GF-D8 (cell line): ENCODE data around the gene TACR2.
A peak's percentile ranks its signal among the peaks of the same experiment; 100 is the strongest.
"Not testable (repeated sequence)": the region's sequence is repeated elsewhere in the genome, so short reads cannot be mapped to it uniquely, and the experiment has no call there.

Experiments used
- DNase-seq: peaks from one replicate; lab custom pipeline; 2025; lab: John Stamatoyannopoulos, UW

The TACR2 gene

DNA sequence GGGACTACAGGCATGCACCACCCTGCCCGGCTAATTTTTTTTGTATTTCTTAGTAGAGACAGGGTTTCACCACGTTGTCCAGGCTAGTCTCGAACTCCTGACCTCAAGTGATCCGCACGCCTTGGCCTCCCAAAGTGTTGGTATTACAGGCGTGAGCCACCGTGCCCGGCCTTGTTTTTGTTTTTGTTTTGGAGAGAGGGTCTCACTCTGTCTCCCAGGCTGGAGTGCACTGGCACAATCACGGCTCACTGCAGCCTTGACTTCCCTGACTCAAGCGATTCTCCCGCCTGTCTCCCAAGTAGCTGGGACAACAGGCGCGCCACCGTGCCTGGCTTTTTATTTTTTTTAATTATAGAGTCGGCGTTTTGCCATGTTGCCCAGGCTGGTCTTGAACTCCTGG lies 33.7 kb upstream of the TACR2 start:
- DNase-seq, result not testable (repeated sequence)

DNA sequence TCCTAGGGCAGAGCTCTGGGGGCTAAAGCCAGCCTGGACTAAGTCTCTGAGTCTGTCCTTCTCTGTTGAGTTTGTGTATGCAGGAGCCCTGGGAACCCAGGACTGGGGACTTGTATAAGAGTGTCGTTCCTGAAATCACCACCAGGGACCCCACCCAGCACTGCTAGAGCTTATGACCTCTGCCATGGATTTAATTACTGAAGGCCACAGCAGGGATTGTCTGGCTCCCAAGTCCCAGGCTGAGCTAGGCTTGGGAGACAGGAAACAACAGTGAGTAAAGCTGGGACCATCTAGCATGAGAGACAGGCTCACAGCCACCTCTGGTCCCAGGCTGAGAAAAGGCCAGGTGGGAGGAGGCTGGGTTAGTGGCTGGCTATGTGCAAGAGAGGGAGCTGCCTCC lies 33.1 kb upstream of the TACR2 start:
- DNase-seq, result no peak

DNA sequence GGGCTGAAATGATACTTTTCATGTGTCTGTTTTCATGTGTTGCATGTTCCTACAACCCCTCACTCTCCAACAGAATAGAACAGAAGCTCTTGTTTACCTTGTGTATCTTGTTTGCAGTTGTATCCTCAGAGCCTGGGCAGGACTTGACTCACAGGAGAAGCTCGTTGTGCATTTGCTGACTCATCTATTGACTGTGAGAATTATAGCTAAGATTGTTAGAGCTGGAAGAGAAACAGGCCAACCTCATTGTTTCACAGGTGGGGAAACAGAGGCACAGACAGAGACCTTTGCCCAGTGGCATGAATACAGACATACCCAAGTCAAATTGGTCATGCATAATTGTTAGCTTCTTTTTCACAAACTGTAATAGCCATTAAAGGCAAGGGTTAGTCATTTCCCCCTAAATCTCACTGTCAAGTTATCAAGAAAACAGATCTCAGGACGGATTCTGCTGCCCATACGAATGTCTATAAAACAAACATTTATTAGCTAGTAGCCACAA lies 30.0 kb upstream of the TACR2 start:
- DNase-seq, result no peak

DNA sequence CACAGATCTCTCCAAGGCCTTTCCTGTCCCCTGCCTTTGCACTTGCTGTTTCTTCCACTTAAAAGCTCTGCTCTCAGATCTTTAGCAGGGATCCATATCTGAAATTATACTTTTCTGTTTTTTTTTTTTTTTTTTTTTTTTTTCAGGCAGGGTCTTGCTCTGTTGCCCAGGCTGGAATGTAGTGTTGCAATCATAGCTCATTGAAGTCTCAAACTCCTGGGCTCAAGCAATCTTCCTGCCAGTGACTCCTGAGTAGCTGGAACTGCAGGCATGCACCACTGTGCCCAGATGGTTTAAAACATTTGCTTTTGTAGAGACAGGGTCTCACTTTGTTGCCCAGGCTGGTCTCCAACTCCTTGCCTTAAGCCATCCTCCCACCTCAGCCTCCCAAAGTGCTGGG lies 29.5 kb upstream of the TACR2 start:
- DNase-seq, result no peak

DNA sequence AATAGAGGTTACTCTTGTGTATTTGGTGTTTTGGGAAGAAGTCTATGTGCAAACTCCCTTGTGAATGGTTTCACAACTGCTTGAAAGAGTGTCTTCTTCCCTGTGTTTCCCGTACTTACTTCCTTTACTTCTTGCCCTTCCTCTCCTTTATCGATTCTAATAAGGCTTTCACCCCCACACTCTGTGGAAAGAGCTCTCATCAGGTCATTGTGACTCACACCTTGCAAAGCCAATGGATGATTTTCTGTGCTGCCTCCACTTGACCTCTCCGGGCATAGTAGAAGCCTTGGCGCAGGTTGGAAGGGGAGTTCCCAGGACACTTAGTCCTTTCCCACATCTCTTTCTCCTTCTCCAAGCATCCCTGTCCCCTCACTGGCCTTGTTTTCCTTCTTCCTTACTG lies 28.3 kb upstream of the TACR2 start:
- no peak for DNase-seq

DNA sequence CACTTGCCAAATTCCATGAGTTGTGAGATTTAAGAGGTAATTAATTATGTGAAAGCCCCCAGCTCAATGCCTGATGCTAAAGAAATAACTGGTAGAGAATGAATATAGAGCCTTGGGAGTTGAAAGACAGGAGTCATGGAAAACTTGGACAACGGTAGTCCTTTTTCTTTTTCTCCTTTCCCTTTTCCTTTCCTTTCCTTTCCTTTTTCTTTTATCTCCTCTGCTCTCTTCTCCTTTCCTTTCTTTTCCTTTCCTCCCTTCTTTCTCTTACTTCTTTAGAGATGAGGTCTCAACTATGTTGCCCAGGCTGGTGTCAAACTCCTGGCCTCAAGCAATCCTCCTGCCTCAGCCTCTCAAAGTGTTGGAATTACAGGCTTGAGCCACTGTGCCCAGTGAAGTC lies 26.6 kb upstream of the TACR2 start:
- no peak for DNase-seq

DNA sequence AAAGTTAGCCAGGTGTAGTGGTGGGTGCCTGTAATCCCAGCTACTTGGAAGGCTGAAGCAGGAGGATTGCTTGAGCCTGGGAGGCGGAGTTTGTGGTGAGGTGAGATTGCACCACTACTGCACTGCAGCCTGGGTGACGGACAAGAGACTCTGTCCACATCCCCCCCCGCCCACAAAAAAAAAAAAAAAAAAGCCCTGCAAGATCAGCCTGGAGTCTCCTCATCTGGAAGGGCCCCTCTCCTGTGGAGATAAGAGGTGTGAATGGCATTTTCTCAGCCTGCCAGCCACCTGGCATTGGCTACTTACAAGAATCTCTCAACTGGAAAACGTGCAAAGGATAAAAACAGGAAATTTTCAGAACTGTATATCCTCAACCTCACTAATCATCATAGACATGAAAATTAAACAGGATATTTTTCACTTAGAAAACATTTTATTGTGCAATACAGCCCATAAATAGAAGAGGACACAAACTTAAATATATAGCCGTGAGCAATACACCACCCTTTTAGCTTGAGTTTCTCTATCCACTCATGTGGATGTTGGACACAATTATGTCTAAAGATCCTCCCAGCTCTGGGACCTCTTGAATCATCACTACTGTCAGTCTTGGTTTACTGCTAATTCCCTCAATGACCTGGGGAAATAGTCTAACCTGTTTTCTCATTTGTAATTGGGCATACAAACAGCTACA lies 23.2 kb upstream of the TACR2 start:
- peak; percentile 67 for DNase-seq

DNA sequence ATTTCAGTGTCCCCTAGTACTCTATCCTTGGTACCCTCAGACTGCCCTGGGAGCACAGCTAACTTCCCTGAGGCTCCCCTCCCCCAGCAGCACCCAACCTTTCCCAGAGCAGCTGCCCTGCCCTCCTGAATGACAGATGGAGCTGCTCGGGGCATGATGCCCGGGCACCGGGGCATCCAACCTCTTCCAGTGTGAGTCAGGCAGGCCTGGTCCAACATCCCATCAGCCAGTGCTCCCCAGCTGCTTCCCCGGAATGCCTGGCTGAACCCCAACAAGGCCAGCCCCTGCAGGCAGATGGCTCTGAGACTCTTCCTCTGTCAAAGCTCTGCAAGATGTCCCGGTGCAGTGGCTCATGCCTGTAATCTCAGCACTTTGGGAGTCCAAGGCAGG lies 22.6 kb upstream of the TACR2 start:
- DNase-seq, result no peak

DNA sequence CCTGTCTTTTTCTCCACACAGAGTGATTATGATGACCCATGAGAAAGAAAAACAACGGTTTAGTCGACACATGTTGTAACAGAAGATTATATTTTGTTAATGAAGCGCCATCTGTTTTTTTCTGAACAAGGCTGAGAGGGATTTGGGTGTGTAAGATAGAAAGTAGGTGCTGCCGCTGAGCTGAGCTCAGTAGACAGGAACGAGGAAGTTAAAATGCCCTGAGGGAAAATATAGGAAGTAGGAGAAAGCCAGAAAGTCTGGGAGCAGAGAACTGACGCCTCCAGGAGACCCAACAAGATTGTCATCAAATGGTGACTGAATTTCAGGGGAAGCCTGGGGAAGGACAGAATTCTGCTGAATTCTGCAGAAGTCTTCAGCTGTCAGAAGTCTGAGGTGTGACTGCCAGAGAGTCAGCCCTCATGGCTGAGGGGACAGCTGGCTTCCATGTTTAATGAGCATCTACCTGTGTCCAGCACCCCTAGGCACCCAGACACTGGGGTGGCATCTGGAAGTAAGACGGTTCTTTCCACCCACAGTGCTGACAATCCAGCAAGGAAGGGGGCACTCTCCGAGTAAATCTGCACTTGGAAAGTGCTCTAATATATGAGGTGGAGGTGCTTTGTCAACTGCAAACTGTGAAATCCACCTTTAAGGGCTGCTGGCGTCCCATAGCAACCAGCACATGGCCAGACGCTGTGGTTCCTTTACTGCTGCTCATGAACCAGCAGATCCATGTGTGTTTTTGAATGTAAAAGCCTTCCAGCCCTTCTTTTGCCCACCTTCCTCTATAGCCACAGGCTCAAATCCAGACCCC lies 22.0 kb upstream of the TACR2 start:
- no peak for DNase-seq

DNA sequence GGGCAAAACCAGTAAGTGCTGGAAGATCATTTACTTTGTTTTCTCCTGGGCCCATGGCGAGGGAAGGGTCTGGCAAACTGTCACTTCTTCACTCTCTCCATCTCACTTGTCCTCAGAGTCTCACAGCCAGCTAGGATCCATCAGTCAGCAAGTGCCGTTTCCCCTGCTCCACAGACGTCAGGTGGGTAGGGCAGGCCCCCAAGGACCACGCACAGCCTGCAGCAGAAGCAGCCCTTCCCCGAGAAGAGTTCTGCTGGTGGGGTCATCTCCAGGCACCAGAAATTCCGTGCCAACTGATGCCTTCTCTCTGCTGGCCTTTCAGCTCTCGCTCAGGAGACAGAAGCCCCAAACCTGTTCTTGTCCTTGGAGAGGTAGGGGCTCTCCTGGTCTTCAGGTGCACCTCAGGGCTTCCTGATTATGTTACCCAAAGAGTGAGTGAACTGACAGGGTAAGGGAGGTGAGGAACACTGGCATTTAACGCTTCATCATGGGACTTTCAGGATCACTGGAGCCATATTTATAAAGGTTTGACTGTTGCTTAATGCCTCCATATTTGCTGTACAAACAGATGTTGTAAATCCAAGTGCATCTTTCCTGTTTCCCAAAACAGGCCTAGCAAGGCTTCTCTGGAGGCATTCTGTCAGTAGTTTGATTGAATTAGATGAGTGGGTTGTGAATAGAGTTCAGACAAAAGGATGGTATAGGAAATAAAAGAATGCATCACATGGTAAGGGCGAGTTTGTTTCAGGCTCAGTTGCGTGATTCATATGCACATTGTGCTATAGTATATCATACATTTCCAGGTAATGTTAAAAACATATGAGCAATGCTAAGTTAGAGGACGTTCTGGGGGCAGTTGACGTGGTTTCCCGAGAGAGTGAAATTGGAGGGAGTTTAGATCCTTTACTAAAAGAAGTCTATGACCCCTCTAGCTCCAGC lies 20.9 kb upstream of the TACR2 start:
- no peak for DNase-seq

DNA sequence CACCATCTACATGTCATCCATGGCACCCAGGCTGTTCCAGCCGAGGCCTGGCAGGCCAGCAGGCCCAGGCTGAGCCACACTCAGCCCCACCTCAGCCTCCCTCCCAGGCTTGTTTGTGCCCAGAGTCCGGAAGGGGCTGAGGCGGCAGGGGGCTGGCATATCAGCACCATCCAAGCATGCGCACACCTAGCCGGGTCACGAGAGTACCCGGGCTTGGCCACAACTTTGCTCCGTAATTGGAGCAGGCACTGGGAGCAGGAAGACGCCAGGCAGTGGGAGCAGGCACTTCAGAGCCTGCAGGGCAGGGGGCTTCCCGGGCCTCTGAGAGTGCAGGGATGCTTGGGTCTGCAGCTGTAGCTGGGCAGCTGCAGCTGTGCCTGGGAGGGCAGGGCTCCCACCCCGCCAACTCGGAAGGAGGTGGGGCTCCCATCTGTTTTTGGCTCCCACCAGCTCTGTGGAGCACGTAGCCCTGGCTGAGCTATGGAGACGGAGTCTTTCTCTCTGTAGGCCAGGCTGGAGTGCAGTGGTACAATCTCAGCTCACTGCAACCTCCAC lies 19.3 kb upstream of the TACR2 start:
- no peak for DNase-seq

DNA sequence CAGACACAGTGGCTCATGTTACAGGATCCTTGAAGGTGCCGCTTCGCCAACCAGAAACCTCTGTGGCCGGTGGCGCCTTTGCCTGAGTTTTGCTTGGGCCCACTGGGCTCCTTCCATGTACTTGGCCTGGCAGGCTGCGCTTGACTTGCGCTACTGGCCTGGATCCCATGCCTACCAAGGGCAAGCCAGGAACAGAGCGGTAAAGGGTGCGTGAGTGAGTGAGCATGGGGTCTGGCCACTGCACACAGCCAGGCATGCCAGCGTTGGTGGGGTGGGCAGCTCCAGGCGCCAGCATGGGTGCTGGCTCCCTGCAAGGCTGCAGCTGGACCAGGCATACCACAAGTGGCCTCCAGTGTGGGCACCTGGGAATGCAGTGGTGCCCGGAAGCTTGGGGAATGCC lies 18.2 kb upstream of the TACR2 start:
- DNase-seq, result no peak

DNA sequence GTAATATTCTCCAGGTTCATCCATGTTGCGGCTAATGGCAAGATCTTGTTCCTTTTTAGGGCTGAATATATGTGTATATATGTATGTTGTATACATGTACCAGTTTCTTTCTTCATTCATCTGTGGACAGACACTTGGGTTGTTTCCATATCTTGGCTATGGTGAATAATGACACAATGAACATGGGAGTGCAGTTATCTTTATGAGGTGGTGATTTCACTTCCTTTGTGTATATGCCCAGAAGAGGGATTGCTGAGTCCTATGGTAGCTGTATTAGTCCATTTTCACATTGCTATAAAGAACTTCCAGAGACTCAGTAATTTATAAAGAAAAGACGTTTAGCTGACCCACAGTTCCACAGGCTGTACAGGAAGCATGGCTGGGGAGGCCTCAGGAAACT lies 17.5 kb upstream of the TACR2 start:
- DNase-seq, result no peak

DNA sequence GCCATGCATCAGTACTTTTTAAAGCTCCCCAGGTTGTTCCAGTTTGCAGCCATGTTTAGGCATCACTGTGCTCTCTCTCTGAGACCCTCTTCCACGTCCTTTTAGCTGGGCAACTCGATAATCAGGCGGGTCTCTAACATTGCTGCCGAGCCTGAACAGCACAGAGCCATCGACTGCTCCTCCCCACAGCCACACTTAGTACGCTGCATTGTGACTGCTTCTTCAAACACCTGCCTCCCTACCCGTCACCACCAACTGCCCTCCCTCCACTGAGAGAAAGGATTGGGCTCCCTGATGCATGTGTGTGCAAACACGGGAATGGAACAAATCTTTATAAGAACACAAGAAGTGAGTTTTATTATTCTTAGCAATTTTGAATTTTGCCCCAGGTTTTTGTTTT lies 11.4 kb upstream of the TACR2 start:
- no peak for DNase-seq

DNA sequence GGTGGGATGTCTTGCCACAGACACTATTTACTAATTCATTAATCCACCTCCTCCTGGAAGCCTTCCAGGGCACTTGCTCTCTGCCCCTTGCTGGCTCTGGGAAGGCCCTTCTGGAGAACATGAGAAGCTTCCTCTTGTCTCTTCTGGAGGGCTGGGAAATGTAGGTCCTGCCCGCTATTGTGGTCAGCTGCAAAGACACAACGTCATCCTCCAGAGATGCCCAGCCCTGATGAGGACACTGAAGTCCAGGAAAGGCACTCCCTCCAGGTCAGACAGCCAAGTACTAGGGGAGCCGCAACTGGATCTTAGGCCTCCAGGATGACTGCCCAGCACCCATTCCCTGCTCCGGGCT lies 9.6 kb upstream of the TACR2 start:
- no peak for DNase-seq

DNA sequence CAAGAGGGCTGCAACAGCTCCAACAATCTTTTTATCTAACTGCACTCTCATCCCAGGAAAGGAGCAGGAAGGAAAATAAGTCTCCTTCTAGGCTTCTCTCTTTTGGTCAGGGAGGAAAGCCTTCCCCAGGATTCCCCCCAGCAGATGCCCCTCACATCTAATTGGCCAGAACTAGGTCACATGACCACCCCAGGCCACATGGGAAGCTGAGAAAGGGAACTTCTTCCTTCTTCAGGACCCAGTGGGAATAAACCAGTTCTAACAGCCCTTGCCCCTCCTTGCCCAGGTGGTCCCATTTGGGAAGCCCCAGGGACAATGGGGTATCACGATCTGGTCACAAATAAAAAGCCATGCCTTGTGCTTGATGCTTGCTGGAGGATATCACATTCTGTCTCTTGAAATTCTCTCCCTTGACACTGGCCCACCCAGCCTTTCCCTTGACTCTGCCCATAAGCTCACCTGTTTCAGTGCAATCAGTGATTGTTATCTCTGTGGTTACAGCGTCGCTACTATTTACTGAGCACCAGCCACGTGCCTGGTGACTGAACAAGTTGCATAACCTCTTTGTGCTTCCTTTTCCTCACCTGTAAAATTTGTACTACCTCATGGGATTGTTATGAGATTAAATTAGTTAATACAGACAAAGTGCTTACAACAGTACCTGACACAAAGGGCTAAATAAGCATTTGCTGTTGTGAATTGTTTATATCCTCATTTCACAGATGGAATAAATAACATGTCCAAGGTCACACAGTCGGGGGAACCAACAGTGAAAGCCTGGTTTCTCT lies 9.0 kb upstream of the TACR2 start:
- no peak for DNase-seq

DNA sequence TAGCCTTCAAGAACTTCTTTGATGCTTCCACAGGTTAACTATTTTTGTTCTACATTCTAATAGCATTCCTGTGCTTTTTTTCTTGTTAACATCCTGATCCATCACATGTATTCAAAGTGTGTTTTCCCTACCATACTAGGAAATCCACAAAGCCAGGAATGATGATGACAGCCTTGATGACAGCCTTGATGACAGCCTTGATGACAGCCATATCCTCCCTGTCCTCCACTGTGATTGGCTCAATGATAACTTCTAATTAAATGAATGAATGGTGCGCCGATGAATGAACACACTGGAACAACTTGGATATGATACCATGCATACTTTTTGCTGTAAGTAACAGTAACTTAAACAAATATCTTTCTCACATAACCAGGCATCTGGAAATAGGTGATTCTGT lies 8.3 kb upstream of the TACR2 start:
- no peak for DNase-seq

DNA sequence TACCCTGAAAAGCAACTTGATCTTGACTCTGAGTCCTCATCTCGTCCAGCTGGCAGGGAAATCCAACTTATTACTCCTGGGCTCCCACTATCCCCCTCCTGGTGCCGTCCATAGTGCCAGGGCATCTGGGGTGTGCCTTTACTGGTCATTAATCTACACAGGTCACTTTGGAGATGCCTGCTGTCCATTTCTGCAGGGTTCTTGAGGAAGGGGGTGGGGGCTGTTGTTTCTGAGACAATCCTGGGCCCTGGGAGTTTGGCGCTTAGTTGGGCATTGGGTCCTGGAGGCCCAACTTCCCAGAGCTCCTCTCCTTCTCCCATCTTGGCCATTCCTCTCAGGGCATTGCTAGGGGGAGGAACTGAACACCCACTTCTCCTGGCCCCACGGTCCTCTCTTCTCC lies 6.0 kb upstream of the TACR2 start:
- no peak for DNase-seq

DNA sequence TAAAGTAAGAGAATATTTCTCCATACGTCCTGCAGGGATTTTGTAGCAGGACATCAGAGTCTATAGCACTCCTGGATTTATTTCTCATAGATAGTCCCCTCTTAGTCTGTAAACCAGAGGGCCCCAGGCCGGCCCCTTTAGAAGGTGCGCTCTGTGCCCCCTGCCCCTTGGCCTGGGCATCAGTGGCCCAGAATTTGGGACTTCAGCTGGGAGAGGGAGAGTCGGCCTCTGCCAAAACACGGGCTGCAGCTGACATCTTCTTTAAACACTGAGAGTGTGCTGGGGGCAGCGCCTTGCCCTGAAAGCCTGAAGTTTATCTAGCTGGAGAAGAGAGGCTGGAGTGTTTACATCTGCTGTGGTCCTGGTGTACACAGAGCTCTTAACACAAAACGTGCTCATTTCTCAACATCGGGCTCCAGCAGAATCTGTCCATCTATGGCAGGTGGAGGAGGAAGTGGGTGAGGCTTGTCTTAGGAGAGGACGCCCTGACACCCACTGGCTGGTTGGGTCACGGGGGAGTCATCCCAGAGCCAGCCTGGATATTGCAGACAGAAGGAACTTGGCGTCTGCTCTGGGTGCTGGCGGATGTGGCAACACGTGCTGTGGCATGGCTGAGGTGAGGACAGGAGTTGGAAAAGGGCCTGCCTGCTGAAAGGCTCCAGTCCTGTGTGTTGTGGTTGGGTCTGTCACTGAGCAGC lies 5.0 kb upstream of the TACR2 start:
- peak; percentile 70 for DNase-seq

DNA sequence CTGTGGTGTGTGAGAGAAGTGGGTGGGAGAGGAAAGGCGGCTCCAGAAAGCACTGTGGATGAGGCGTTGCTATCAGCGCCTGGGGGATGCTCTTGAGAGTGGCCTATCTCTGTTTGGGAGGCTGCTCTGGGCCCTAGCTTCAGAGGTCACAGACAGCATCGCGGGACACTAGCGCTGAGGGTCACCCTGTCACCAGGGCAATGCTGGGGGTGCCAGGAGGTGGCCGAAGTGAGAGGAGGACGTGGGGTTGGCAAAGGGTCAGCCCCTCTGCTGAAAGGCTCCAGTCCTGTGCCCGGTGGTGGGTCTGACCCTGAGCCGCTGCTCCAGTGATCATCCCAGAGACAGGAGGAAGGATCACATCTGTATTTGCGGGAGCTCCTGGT lies 3.0 kb upstream of the TACR2 start:
- no peak for DNase-seq
